Eye (tissue), 1 donor: Measurements from ENCODE around the gene PPP2R2B.
A peak's percentile ranks its signal among the peaks of the same experiment; 100 is the strongest.

Experiments used
- DNase-seq: peaks from one replicate; pipeline ENCODE4 v3.0.0-alpha.2; 2015

The PPP2R2B gene

GRCh38 chr5:146884066-146884626, 5.6 kb upstream of the PPP2R2B start:
- DNase-seq: no peak

DNA sequence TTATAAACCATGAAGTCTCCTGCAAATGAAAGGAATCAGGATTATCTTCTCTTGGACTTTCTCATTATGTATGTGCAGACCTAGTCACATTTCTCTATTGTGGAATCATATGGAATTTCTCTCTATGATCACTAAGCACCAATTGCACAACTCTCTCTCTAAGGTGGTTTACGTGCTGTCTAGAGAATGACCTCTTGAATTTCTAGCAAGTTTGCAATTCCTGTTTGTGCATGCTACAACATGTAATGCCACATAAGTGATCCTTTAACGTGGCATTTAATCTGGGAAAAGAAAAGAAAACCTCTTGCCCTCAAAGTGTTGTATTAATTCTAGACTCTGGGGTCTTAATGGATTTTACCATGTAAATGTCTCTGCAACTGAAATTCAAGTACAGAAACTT, 5.0 kb upstream of the PPP2R2B start:
- DNase-seq: no peak

GRCh38 chr5:146880966-146881365, 2.4 kb upstream of the PPP2R2B start:
- no peak for DNase-seq

- DNase-seq: peak; percentile 72
Measured at GRCh38 chr5:146877783-146878475, 628 bp downstream of the PPP2R2B start.

DNA sequence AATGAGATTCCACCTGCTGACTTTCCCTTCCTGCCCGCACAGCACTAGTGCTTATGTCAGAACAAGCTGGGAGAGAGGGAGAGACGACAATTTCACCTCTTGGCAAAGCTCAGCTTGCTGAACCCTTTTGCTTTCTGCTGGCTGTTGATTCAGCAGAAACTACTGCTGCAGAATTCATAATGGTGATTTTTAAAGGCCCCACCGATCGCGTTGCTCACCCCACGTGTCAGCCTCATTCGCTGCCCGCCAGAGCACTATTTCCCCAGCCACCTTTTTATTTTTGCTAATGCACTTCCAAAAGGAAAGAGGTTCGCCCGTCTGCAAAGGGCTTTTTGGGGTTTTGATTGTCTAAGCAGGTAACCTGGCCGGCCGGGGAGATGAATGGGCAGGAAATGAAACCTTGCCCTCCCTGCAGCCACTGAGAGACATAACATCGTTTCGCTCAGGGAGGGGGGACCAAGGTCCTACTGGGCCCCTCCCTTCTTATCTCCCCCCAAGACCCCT, 1.3 kb downstream of the PPP2R2B start:
- peak; percentile 31 for DNase-seq

- no peak for DNase-seq
Measured at GRCh38 chr5:146873186-146873917, 5.2 kb downstream of the PPP2R2B start.

- DNase-seq: no peak
Measured at GRCh38 chr5:146872188-146872587, 6.4 kb downstream of the PPP2R2B start.

- DNase-seq: no peak
Measured at GRCh38 chr5:146867996-146868708, 10.4 kb downstream of the PPP2R2B start.

DNA sequence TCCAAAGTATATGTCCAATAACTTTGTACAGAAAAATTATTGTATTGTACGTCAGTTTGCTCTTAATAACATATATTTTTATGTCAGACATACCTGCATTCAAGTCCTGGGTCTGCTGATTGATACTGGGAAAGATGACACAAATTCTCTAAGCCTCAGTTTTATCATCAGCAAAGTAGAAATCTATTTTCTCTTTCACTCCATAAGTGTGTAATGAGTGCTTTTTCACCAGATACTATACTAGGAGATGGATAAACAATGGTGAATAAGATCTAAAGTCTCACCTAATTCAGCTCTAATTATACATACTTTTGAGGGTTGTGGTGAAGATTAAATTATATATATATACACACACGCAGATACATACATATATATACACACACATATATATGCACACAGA, 12.3 kb downstream of the PPP2R2B start:
- DNase-seq: no peak

- DNase-seq: no peak
Measured at GRCh38 chr5:146862641-146863040, 15.9 kb downstream of the PPP2R2B start.

- no peak for DNase-seq
Measured at GRCh38 chr5:146860213-146860893, 18.2 kb downstream of the PPP2R2B start.

DNA sequence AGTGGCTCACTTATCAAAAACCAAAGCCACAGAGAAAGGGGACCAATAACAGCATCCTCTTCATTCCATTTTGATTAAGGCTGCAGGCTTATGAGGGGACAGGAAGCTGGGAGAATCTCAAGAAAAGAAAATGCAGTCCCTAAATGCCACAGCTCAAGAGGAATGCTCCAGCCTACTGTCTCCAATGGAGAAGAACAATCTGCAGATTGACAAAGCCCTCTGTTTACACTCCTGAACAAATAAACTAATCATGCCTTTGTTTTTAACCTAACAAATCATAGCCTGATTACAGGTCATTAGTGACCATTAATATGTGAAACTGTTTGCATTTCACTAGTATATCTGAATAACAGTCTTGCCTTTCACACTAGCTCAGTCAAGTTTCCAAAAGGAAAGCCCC, 26.5 kb downstream of the PPP2R2B start:
- DNase-seq: no peak

GRCh38 chr5:146851133-146851532, 27.4 kb downstream of the PPP2R2B start:
- DNase-seq: no peak

- no peak for DNase-seq
Measured at GRCh38 chr5:146849694-146850303, 28.8 kb downstream of the PPP2R2B start.

DNA sequence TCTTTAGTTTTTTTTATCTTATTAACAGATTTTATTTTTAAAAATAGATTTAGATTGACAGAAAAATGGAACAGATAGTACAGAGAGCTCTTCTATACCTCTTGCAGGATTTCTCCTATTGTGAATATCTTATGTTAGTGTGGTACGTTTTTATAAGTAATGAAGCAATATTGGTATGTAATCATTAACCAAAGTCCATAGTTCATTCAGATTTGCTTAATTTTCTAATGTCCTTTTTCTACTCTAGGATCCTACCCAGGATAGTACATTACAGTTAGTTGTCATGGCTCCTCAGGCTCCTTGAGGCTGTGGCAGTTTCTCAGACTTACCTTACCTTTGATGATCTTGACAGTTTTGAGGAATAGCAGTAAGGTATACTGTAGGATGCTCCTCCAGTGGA, 30.4 kb downstream of the PPP2R2B start:
- no peak for DNase-seq

- DNase-seq: no peak
Measured at GRCh38 chr5:146840016-146840415, 38.5 kb downstream of the PPP2R2B start.

- DNase-seq: no peak
Measured at GRCh38 chr5:146836226-146836842, 42.2 kb downstream of the PPP2R2B start.

GRCh38 chr5:146832985-146833732, 45.4 kb downstream of the PPP2R2B start:
- no peak for DNase-seq

- no peak for DNase-seq
Measured at GRCh38 chr5:146828385-146828784, 50.2 kb downstream of the PPP2R2B start.

GRCh38 chr5:146827901-146828300, 50.7 kb downstream of the PPP2R2B start:
- no peak for DNase-seq

DNA sequence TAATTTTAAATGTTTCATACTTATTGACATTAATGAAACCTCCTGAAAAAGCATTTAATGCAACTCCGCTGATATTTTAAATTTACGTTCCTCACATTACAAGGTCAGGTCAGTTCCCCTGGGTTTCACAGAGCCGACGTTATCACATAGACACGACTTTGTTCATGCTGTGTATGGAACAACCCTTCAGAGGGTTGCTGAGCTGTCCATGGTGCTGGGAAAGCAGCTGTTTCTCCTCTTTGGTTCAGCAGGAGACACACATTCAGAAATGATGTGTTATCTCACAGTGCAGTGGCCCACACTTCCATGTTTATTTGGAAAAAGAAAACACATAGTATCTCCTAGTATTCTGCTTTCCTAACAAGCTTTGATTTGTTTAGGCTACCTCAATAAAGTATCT, 53.5 kb downstream of the PPP2R2B start:
- DNase-seq: peak; percentile 83
